GM21528 (cell line): ENCODE results near the gene TGIF2.
A peak's percentile ranks its signal among the peaks of the same experiment; 100 is the strongest.

Experiments
- ATAC-seq: cut with Tn5 transposase; IDR thresholded peaks from one replicate; pipeline ENCODE4 v1.9.1; 2021; ENCODE audit warnings: mild to moderate bottlenecking, moderate library complexity; ENCODE audit not compliant: unreplicated experiment, low FRiP score

Gene TGIF2

DNA sequence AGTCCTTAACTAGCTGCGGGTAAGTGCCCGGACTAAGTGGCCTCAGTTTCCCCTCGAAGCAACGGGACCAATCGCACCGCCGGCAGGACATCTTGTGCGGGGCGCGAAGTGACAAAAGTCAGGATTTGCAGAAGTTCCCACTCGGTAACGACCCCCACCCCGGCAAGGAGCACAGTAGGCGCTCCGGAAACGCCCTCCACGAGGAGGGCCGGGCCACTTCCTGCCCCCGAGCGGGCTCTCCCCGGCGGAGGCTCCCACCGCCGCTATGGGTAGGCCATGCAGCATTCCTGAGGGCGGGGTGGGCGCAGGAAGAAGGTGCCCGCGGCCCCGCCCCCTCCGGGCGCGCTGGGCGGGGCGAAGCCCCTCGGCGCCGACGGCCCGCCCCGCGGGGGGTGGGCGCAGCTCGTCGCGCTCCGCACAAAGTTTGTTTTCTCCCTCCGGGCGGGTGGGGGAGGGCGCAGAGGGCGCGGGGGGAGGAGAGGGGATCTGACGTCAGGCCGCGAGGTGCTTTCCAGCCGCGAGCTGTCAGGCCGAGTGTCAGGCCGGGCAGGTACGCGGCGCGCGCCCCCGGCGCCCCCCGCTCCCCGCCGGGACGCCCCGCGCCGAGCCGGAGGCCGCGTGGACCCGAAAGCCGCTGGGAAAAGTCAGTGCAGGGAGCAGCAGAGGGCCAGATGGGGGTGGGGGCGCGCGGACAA is at the start of gene TGIF2:
TGIF2 (plus strand) TSS at position 495 of the 695 bp plus-strand sequence. CDS start 5,178 bp downstream, outside the sequence.
- peak; percentile 65 for ATAC-seq

GRCh38 chr20:36525620-36526365 is 47.6 kb upstream of the TGIF2 start:
- ATAC-seq: no peak

DNA sequence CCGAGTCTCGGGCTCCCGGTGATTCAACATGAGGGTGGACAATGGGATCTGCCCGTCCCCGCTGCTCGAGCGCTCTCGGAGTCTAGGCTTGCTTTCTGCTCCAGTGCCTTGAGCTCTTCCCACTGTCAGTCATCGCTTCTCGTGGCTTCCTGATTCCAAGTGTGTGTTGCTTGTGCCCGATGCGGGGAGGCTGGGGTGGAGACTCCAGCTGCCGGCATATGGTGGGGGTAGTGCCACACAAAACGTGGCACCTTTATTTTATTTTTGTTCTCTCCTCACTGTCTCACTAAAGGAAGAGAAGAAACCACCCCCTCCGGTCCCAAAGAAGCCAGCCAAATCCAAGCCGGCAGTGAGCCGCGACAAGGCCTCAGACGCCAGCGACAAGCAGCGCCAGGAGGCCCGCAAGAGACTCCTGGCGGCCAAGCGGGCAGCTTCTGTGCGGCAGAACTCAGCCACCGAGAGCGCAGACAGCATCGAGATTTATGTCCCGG is 46.8 kb upstream of the TGIF2 start:
- no peak for ATAC-seq

GRCh38 chr20:36527331-36528125 is 45.9 kb upstream of the TGIF2 start:
- ATAC-seq: no peak

GRCh38 chr20:36528176-36528874 is 45.1 kb upstream of the TGIF2 start:
- no peak for ATAC-seq

- ATAC-seq: no peak
These were observed 44.5 kb upstream of the TGIF2 start for GRCh38 chr20:36528875-36529417.

- ATAC-seq: no peak
These were observed 41.0 kb upstream of the TGIF2 start for GRCh38 chr20:36532388-36532787.

GRCh38 chr20:36532822-36533221 is 40.6 kb upstream of the TGIF2 start:
- ATAC-seq: no peak

DNA sequence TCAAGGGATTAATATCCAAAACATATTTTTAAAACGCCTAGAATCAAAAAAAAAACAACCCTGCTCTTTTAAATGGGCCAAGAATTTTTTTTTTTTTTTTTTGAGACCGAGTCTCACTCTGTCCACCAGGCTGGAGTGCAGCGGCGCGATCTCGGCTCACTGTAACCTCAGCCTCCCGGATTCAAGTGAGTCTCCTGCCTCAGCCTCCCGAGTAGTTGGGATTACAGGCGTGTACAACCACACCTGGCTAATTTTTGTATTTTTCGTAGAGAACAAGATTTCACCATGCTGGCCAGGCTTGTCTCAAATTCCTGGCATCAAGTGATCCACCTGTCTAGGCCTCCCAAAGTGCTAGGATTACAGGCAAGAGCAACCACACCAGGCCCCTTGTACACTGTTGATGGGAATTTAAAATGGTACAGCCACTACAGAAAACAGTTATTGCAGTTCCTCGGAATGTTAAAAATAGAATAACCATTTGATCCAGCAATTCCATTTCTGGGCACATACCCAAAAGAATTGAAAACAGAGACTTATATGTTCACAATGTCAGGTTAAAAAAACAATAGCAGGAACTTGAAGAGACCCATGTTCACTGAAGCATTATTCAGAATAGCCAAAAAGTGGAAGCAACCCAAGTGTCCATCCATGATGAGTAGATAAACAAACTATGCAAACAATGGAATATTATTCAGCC is 35.2 kb upstream of the TGIF2 start:
- no peak for ATAC-seq

- no peak for ATAC-seq
These were observed 32.7 kb upstream of the TGIF2 start for GRCh38 chr20:36540551-36541211.

DNA sequence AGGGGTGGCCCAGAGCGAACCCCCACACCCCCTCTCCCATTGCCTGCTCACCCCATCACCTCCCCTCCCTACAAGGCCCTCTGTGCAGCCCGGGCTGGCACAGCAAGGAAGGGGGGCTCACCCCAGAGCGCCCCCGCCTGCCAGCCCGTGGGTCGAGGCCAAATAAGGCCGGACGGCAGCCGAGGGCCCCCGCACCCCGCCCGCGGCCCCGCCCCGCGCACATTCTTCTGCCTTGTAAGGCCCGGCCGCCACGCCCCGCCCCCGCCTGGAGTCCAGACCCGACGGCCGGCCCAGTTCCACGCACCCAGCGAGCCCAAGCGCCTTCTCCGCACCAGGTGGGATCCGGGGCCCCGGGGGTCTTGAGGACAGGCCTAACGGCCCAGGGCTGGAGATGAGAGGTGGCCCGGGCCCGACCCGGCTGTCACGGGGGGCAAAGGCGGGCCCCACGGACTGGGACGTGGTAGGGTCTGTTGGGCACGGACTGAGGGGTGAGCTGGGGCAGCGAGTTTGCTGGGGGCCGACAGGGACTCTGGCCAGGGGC is 32.1 kb upstream of the TGIF2 start, which contains the start of gene MYL9:
MYL9 (plus strand) TSS at position 293 of the 541 bp plus-strand sequence. CDS start 3,366 bp downstream, outside the sequence.
- ATAC-seq: no peak

- ATAC-seq: no peak
These were observed 31.5 kb upstream of the TGIF2 start for GRCh38 chr20:36541768-36542488.

DNA sequence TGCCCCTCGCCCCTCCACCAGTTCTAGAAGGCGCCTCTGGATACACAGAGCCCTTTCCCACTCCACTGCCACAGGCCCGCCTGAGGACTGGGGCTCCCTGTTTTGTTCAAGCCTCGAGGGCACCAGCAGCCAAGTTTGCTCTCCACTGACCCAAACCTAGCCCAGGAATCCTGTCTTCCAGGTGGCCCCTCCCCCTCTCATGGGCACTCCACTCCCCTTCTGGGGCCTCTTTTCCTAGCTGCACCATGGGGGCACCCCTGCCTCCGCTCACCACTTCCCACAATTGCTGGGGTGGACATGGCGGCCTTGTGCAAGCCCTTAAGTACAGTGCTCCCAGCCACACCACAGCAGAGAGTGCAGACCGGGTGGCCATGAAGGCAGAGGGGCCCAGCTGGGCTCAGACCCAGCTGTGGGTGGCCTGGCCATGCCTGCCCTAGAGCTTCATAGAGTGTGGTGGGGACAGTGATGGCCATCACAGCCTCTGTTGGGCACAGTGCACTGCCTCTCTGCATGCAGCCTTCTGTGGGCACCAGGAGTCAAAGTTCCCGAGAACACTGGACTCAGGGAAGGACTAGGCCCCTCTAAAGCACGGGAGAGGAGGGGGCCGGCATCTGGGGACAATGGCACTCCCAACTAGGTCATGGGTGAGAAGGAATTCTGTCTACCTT is 30.7 kb upstream of the TGIF2 start:
- ATAC-seq: no peak

DNA sequence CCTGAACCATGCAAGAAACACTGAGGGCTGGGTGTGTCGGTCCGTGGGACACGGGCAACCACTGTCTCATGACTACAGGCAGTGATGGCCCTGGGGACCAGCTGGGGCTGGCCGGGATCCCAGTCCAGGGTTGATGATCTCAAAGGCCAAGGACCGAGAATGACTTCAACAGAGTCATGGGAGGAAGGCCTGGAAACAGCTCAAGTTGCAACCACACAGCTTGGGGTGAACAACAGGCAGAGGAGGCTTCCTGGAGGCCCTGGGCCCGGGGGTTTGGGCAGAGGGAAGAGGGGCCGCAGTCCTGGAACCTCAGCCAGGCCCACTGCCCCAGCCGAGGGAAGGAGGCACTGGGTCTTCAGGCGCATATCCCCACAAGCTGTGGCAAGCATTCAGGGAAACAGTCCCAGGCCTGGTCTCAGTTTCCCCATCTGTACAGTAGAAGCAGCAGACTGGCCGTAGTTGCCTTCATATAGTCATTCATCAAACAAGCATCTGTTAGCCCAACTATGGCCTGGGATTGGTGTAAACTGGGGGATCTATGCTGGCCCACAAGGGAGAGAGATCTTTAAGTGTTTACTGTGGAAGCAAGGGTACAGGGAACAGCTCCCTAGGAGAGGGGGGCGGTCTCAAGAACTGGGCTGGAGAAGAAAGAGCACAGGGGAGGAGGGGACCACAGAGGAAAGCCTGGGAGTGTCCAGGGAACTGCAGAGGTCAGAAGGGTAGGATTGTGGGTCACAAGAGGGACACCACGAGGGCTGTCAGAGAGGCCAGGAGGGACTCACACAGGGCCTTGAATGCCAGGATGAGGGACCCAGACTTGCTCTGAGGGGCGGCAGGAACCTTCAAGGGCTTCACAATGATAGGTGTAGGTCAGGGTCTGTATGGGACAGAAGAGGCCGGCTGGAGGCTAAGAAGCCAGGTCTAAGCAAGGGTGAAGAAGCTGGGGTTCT is 29.9 kb upstream of the TGIF2 start:
- ATAC-seq: no peak

GRCh38 chr20:36544134-36545018 is 29.0 kb upstream of the TGIF2 start:
- no peak for ATAC-seq
